T-helper 2 cell treated with Interferon-gamma antibody and Interleukin-4, amounts not matched to agents 100 ng/mL and 5 ng/mL, for 36 hours (primary cell): ENCODE measurements around the gene RGCC. TPM values are rescaled to one million over a fixed set of nuclear protein-coding genes. Genes with fewer than 3 reads are reported as not detected.

Source experiments
- intact Hi-C: fragments of 100-400 bp; cut with micrococcal nuclease; formaldehyde crosslinking; loops from one replicate; pipeline ENCODE4 v1.15.1; 2023
- total RNA-seq: library from RNA; stranded (reverse); gene quantifications from 2 replicates; pipeline ENCODE4 v1.2.3, GENCODE V29; 2022

The RGCC gene
- total RNA-seq, 1 donor from 2014 or later = 38.0 TPM

DNA sequence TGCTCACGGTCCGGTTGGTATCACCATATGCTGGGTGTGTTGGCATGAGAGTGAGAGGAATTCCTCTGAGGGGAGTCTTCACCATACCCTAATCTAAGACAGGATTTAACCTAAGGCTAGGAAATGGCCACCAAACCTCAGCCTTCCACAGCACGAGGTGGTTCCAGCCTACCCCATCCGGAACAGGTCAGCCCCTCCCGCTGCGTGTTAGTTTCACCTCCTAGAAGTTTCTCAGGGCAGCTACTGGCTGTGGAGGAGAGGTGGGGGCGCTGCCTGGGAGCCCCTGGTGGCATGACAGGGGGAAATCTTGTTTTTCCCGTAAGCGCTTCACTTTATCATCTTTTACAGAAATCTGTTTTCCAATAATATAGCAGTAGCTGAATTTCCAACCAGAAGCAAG, 55.1 kb downstream of the RGCC start:
- intact Hi-C loops = no loop called here

DNA sequence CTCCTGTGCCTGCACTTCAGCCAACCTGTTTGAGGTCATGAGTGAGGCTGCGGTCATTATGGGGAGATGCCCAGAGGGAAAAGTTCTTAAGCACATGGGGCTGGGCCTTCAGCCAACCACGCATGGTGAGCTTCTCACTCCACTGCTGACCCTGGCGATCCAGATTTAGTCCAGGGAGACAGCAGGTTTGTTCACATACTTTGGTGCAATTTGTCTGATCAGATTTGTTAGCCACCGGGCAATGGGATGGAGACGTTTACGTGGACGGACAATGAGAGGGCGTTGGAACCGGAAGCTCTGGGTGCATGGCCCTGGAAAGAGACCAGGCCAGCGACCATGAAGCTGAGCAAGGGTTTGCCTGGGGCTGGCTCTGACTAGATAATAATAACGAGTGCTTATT, 56.2 kb downstream of the RGCC start:
- intact Hi-C loops = no loop called here

DNA sequence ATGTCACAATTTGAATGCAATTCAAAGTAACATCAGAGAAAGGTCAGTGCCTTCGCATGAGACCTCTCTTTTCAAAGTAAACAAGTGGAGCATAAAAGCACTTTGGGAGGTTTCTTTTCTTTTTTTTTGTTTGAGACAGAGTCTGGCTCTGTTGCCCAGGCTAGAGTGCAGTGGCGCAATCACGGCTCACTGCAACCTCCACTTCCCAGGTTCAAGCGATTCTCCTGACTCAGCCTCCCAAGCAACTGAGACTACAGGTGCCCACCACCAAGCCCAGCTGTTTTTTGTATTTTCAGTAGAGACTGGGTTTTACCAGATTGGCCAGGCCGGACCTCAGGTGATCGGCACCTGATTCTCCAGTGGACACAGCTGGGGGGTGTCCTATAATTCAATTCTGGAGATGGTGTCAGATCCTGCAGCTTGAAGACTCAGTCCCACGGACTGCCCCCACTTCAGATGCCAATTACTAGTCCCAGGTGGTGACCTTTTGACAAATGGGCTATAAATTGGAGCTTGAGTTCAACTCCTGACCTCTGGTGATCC, 57.6 kb downstream of the RGCC start:
- intact Hi-C loops = no loop called here

DNA sequence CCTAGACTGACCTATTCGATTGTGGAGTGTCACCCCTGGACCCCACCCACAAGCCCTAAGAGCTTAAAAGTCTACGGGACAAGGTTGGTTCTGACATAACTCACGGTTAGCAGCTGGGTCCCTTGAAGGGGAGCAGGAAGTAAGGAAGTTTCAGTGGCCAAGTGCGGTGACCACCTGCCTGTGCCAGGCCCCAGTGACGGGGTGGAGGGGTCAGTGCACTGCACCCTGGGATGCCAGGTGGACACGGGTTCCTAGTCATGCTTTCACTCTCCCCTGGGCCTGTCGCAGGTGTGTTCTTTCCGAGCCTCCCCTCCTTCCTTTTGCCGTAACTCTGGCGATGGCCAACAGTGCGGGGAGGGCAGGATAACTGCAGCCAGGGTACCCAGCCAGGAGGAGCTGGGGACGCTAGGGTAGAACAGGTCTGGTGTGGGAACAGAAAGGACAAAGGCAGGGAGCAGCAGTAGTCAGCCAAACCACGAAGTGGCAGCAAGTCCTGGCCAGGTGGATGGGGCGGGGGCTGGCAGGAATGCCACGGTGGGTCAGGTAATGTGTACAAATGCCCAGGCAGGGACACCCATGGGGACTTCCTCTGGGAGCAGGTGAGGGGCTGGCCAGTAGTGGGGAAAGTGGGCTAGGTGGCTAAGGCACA, 58.3 kb downstream of the RGCC start:
- intact Hi-C loops = no loop called here

DNA sequence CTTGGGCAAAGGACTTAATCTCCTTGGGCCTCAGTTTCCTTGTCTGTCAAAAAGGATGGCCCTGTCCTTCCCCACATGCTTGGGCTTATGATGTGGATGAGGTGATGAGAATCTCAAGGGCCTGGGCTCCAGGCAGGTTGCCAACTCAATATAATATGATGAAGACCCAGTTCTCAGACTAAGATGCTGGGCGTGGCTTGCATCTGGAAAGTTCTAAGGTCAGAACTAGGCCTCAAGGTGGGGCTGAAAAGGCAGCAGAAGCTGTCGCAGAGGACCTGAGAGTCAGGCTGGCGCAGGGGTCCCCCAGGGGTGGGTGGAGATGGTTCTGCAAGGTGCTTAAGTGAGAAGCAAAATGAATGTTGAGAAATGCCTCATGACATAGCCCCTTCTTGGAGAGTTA, 58.8 kb downstream of the RGCC start:
- intact Hi-C loops = no loop called here

DNA sequence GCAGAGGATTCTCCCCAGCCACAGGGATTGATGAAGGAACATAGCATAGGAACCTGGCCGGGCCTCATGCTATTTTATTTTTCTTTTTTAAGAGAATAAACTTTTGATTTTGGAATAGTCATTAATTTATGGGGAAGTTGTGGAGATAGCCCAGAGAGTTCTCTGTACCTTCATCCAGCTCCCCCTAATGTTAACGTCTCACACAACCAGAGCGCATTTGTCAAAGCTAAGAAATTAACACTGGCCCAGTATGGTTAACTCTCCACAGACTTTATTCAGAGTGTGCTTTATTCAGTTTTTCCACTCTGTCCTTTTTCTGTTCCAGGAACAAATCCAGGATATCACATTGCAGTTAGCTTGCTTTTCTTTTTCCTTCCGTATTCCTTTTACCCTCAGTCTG, 59.4 kb downstream of the RGCC start:
- intact Hi-C loops = no loop called here

DNA sequence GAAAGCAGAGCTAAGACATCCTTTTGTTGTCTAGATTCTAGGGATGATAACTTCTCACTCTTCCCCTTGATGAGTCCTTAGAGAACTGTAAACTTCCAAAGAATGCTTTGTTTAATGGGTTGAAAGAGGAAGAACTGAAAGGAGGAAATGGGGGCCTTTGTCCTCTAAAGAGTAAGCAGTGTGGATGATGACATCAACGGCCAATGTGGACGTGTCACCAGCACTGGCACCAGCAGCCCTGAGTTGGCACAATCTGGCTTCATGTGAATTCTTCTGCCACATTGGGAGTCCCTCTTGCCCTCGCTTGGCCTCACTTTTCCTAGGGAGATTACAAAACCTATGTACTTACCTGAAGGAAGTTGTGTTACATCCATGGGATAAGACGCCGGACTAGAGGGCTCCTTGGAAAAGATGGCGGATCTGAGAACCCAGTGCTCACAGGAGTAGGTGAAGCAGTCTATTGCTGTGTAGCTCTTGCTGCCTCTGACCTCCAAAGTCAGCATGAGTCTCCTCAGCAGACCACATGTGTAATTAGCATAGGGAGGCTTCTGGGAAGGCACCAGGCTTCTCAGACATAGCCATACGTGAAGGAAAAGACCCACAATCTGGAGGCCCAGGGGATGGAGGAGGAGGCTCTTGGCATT, 62.8 kb downstream of the RGCC start:
- intact Hi-C loops = no loop called here

Other genes with a start within 250 kb of the RGCC start
- 19.6 and 25.3 TPM in 2 replicates for gene MTRF1, start 194.0 kb upstream of the RGCC start, total RNA-seq
- gene NAA16, start 146.3 kb upstream of the RGCC start, total RNA-seq = 34.5 and 35.6 TPM in 2 replicates